GM19023 (cell line): ENCODE data around the gene TFF2.

Source experiments
- ATAC-seq: cut with Tn5 transposase; IDR thresholded peaks from one replicate; pipeline ENCODE4 v1.9.1; 2021; ENCODE audit warnings: mild to moderate bottlenecking, moderate library complexity; ENCODE audit not compliant: unreplicated experiment

Gene TFF2

DNA sequence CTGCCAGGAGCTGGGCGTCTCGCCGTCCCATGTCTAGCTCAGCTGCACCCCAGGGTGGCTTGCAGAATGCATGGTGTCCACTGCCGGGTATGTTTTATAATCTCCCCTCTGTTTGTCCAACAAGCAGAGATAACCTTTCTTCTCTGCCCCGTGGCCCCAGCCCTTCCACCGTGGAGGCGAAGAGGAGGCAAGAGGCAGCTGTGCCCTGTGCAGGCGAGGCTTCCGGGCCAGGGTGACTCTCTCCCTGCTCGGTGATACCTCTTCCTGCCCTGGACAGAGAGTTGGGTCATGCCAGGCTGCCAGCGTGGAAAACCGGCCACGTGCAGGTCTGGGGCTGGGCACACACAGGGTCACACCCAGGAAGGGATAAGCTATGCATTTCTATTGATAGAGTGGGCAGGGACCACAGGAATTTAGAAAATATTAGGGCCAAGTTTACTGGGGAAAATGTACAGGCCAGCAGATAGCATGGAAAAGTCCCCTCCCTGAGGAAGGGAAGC lies at the start of gene TFF2:
TFF2 (minus strand) TSS at position 68 of the 500 bp plus-strand sequence; CDS start at position 31, 37 bp downstream.
- ATAC-seq, result no peak

- ATAC-seq, result no peak
These were observed 49.7 kb upstream of the TFF2 start for GRCh38 chr21:42400525-42400924.

- ATAC-seq, result no peak
These were observed 47.7 kb upstream of the TFF2 start for GRCh38 chr21:42398436-42399028.

DNA sequence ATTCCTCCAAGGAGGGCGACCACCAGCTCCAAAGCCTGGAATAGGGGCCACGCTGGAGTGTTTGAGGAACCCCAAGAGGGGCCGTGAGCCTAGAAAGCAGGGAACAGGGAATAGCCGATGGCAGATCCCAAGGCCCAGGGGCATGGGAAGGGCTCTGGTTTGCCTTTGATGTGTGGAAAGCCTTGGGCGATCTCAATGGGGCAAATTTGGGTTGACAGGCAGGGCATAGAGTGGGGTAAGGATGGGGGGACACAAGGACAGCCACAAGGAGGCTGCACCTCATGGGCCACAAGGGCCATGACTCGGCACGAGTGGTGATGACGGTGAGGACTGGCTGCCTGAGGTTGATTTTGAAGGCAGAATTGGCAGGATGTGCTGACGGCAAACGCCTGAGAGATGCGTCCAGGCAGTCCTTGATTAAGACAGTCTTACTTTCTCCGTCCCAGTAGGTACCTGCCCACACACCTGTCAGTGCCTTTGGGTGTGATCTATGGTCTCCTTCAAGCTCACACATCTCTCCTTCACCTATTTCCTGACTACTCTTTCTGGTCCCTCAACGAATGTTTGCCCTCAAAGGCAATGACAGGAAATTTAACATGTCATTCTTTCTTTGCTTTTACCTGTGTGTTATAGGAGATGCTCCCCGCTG lies 47.1 kb upstream of the TFF2 start:
- ATAC-seq, result no peak

GRCh38 chr21:42396799-42397745 lies 46.3 kb upstream of the TFF2 start:
- ATAC-seq, result no peak

DNA sequence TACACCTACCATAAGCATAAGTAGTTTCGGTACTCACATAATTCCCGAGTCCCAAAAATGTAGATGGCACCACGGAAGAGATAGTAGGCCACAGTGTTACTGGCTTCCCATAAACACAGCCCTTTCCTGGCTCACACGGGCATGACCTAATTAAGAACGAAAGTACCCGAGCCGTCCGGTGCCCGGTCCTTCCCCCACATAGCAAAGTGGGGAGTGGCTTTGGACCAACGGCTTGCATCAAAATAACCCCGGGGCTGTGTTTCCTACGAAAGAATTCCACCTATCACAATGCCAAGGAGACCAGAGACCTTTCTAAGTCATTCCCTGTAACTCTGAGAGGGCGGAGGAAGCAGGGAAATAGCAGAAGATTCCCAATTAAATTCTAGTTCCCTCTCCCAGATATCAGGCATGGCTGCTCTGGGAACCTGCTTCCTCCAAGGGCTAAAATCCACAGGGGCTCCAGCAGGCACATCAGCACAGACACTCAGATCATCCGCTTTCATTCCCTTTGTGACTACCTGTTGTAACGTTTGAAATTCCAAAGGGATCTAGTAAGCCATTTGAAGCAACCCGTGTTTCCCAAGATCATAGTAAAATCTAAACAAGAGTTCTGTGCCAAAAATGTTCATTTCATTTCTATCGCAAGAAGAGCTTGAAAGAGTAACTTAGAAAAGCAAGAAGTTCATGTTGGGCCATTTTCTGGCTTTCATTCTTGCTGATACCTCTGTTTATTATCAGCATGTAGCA lies 45.3 kb upstream of the TFF2 start, which contains the start of gene TMPRSS3:
TMPRSS3 (minus strand) TSS at position 148 of the 747 bp plus-strand sequence. CDS start 635 bp downstream, outside the sequence.
- ATAC-seq, result no peak

GRCh38 chr21:42395302-42395701 lies 44.5 kb upstream of the TFF2 start:
- no peak for ATAC-seq

DNA sequence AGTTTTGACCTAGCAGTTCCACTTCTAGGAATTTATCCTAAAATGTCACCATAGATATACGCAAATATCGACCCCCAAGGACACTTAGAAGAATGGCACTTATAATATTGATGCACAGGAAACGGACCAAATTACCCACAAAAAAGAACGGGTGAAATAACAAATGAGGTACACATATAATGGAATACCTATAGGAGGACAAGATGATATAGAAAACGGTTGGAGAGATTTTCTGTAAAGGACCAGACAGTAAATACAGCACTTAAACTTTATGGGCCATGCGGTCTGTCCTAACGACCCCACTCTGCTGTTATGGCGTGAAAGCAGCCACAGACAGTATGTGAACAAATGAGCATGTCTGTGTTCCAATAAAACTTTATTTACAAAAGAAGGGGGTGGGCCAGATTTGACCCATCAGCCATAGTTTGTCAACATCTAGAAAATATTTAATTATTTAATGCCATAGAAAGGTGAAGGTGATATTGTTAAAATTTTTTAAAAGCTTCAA lies 42.7 kb upstream of the TFF2 start:
- no peak for ATAC-seq

GRCh38 chr21:42392731-42393442 lies 42.1 kb upstream of the TFF2 start:
- ATAC-seq, result no peak

- no peak for ATAC-seq
These were observed 40.5 kb upstream of the TFF2 start for GRCh38 chr21:42391297-42391696.

DNA sequence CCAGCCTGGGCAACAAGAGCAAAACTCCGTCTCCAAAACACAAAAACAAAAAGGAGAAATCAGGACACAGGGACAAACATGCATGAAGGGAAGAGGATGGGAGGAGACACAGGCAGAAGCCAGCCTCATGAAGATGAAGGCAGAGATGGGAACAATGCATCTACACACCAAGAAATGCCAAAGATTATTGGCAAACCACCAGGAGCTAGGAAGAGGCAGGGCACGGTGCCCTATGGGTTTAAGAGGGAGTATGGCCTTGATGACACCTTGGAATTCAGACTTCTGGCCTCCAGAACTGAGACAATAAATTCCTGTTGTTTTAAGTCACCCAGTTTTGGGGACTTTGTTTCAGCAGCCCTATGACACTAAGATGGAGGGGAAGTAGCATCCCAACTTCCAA lies 39.9 kb upstream of the TFF2 start:
- no peak for ATAC-seq

DNA sequence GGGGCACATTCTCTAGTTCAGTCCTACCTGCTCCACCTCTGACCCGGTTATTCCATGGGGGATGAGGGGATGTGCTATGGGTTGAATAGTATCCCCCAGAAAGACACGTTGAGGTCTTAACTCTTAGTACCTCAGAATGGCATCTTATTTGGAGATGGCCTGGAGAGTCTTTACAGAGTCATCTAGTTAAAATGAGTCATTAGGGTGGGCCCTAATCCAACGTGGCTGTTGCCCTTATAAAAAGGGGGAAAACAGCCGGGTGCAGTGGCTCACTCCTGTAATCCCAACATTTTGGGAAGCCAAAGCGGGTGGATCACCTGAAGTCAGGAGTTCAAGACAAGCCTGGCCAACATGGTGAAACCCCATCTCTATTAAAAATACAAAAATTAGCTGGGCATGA lies 39.4 kb upstream of the TFF2 start:
- no peak for ATAC-seq

DNA sequence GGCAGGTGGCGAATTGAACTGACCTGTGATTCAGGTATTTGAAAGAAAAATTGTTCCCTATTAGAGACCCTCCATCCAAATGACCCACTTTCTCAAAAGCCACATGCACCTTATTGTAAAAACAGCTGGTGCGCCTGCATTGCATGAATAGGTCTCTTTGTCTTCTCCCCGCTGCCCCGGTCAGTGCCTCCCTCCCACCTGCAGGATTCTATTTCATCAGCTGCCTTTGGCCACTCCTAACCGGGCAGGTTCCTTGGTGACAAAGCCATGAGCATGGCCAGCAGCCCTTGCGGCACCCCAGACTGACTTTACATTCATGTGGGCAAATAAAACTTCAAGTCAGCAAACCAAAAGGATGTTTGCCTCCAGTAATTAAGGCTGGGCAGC lies 38.6 kb upstream of the TFF2 start:
- no peak for ATAC-seq

DNA sequence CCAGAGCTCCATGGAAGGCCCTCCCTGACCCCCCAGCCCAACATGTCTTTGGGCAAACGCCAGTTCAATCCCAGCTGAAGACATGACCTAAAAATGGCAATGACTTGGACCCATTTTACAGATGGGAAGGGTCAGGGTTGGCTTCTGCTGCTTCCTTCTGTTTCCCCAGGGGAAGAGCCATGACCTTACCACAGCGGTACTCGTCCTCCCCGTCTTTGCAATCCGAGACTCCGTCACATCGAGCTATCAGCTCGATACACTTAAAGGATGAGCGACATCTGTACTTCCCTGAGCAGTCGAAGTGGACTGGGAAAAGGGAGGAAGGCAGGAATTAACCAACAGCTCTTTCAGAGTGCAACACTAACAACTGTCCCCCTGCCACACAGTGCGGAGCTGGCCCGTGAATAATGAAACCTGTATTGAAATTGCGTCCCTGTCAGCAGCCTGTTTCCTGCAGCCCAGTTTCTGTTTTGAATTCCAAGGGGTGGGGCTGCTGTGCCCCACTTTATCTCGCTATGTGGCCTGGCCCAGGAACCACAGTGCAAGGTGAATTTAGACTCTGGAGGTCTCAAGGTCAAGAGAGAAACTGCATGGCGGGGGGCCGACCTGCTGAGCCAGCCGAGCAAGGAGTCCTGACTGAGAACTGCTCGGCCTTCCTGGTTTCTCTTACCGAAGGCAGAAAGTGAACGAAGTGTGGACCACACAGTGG lies 38.1 kb upstream of the TFF2 start:
- no peak for ATAC-seq

- no peak for ATAC-seq
These were observed 37.1 kb upstream of the TFF2 start for GRCh38 chr21:42387843-42388340.

DNA sequence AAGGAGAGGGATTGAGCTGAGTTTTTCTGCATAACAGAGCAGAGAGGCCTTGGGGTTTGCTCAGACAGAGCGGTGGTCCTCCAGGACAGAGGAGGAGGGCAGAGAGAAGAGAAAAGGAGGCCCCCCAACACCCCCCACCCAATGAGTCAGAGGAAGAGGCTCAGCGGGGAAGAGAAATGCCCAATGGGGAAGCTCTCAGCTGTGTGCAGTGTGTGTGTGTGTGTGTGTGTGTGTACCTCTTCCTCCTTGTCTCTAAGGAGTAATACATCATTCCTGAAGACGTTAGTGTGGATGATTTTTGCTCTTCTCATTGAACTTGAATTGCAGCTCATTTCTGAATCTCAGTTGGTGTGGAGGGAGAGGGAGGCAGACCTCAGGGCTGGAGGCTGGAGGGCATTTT lies 36.4 kb upstream of the TFF2 start:
- no peak for ATAC-seq

DNA sequence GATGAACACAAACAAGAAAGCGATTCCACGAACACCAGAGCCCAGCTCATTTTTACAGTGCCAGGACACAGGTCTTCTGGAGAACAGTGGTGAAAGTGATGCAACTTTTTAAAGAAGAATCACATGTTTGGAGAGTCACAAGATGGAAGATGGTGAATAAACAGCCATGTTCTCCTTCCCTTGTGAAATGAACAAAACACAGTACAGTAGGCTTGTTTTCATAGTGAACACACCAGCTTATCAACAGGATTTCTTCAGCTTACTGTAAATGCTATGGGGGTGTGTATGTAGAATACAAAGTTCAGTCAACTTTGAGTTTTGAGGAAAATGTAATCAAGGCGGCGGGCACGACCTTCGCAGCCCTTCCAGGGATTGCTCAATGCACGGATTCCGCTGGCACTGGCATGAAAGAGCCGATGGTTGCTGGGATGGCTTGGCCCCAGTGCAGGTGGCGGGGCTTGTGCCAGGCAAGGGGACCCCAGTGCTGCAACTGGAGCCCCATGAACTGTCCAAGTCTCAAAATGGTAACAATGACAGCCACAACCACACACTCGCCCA lies 35.3 kb upstream of the TFF2 start:
- ATAC-seq, result no peak

DNA sequence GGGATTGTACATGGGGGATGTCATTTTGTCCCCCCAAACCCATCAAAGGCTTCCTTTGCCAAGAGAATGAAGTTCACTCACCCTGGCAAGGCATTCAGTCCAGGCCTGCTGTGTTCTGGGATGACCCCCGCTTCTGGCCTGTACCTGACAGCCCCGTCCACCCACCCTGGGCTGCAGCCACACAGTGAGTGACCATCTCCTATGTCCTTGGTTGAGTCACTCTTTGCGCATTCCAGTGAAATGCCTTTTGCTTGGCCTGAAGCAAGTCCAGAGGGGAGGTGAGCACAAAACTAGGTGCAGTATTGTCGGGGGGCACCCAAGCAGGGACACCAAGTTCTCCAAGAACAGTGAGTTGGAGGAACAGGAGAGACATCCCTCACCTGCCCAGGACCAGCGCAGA lies 34.8 kb upstream of the TFF2 start:
- ATAC-seq, result no peak

DNA sequence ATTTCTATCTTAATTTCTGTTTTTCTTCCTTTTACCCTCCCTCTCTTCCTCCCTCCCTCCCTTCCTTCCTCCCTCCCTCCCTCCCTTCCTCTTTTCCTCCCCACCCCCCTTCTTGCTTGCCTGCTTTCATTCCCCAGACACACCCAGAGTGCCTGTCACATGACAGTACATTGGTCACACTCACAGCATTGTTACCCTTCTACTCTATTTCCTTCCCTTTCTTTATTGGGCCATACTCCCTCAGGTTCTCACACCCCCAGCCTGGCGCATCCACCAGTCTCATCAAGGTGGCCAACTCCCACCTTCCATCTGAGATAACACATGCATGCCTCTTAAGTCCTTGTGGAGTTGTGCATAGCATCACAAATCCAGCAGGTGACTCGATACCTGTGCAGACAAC lies 34.2 kb upstream of the TFF2 start:
- no peak for ATAC-seq
